Measurements from ENCODE around the gene MED22.
A peak's percentile ranks its signal among the peaks of the same experiment; 100 is the strongest.
"Not testable (repeated sequence)": the region's sequence is repeated elsewhere in the genome, so short reads cannot be mapped to it uniquely, and the experiment has no call there.

The MED22 gene

GRCh38 chr9:133383438-133383837 lies 35.5 kb upstream of the MED22 start:
- no peaks in the 10 kb centered on the region for H3K4me1 Mint-ChIP-seq
- CTCF ChIA-PET = no interaction called here

DNA sequence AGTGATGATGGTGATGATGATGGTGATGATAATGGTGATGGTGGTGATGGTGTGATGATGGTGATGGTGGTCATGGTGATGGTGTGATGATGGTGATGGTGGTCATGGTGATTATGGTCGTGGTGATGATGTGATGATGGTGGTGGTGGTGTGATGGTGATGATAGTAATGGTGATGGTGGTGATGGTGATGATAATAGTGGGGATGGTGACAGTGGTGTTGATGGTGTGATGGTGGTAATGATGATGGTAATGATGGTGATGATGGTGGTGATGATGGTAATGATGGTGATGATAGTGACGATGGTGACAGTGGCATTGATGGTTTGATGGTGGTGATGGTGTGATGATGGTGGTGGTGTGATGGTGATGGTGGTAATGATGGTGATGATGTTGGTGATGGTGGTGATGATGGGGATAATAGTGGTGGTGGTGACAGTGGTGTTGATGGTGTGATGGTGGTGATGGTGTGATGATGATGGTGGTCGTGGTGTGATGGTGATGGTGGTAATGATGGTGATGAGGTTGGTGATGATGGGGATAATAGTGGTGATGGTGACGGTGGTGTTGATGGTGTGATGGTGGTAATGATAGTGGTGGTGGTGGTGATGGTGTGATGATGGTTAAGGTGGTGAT lies 34.7 kb upstream of the MED22 start:
- no peaks in the 10 kb centered on the region for H3K4me1 Mint-ChIP-seq
- no peak overlapping the region for H3K4me3 Mint-ChIP-seq
- CTCF ChIA-PET = no interaction called here
- no peak for DNase-seq
- H3K27me3 Mint-ChIP-seq = peaks cover 9% of the 10 kb centered on the region
- H3K36me3 Mint-ChIP-seq = no peaks in the 10 kb centered on the region
- H3K9me3 Mint-ChIP-seq = no peaks in the 10 kb centered on the region
- H3K27ac Mint-ChIP-seq = no peak overlapping the region

More at GRCh38 chr9:133383438-133383837, 35.5 kb upstream of the MED22 start:
- Mint-ChIP-seq H3K9me3 (no peaks in the 10 kb centered on the region), H3K36me3 (no peaks in the 10 kb centered on the region), H3K27me3 (peaks cover 1% of the 10 kb centered on the region), H3K4me3 (no peak overlapping the region), H3K27ac (no peak overlapping the region)
- DNase-seq = no peak

DNA sequence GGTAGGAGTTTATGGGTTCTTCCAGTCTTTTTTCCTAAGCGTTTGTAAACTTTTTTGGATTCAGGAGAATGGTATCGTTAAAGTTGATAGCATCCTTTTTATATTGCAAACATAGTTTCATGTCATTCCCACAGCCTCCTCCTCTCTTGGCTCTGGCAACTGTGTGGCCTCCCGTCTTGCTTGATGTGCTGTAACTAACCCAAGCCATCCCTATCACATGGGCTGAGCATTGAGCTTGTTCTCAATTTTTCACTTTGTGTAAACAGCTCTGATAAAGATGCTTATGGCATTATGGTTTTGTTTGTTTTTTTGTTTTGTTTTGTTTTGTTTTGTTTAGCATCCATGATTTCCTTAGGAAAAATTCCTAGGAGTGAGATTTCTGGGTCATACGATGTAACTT lies 32.8 kb upstream of the MED22 start:
- no peak for DNase-seq
- Mint-ChIP-seq H3K36me3 (no peaks in the 10 kb centered on the region), H3K9me3 (no peaks in the 10 kb centered on the region), H3K4me3 (no peak overlapping the region), H3K27me3 (peaks cover 15% of the 10 kb centered on the region), H3K27ac (no peak overlapping the region), H3K4me1 (peaks cover 6% of the 10 kb centered on the region)
- CTCF ChIA-PET = no interaction called here

DNA sequence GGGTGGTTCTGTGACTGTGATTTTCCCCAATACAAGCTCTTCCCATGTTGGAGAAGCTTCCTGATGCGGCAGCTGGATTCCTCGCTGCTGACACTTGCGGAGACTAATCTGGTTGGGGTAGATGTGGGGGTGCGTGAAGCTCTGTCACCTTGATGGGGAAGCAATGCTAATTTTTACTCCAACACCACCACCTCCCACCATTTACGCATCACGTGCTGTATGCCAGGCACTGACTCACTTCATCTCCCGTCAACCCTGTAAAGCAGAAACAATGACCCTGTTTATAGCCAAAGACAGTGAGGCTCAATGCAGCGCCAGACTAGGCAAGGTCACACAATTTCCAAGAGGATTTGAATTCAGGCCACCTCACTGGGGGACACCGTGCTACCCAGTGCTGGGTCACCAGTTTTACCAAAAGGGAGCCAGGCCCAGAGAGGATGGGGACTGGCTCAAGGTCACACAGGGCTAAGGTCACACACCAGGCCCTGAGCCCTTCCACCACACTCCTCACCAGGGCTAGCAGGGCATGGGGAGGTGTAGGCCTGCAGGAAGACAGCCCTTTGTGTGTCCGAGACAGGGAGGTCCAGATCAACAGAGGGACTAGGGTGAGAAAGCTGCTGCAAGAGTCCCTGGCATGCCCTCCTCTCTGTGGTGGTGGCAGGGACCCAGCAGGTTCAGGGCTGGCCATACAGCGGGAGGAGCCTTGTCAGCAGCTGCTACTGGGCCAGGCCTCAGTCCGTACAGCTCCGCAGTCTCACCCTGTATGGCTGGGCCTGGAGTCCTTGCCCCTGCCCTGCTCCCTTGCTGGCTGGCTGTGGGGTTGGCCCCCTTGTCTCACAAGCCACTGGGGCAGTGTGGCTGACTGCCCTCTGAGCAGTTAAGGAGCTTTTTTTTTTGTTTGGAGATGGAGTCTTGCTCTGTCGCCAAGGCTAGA lies 31.5 kb upstream of the MED22 start:
- peaks cover 15% of the 10 kb centered on the region for H3K27me3 Mint-ChIP-seq
- H3K27ac Mint-ChIP-seq = no peak overlapping the region
- H3K36me3 Mint-ChIP-seq = peaks cover 7% of the 10 kb centered on the region
- CTCF ChIA-PET = interaction anchor here (1.2 kb wide), 1 partner anchor 22 kb away, joined by 5 read pairs; the partner anchor contains the start of genes SURF1 and SURF2
- peaks cover 12% of the 10 kb centered on the region for H3K4me1 Mint-ChIP-seq
- H3K9me3 Mint-ChIP-seq = no peaks in the 10 kb centered on the region
- H3K4me3 Mint-ChIP-seq = no peak overlapping the region
- no peak for DNase-seq

DNA sequence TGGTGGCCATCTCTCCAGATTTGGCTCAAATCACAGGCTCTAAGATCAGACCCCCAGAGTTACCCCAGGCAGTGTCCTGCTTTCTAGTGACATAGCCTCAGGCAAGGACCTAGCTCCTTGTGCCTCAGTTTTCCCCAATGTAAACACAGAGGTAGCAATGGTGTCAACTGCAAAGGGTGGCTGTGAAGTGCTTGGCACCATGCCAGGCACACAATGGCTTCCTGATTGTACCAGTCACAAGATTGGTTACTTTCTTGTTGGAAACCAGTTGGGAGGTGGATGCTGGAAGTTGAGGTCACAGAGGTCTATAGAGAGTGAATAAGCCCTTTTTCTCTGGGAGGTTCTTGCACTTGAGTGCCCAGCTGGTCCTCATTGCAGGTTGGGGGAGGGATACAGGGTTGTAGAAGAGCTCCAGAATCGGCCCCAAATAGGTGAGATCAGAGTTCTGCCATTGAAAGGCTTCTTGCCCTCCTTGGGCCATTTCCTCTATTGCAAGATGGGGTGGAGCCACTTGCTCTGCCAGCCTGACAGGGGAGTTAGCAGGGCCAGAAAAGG lies 30.6 kb upstream of the MED22 start:
- no peak overlapping the region for H3K27ac Mint-ChIP-seq
- peaks cover 15% of the 10 kb centered on the region for H3K27me3 Mint-ChIP-seq
- H3K9me3 Mint-ChIP-seq = no peaks in the 10 kb centered on the region
- H3K4me3 Mint-ChIP-seq = no peak overlapping the region
- H3K36me3 Mint-ChIP-seq = peaks cover 7% of the 10 kb centered on the region
- DNase-seq = no peak
- CTCF ChIA-PET = interaction anchor here (1.2 kb wide), 1 partner anchor 22 kb away, joined by 5 read pairs; the partner anchor contains the start of genes SURF1 and SURF2
- peaks cover 17% of the 10 kb centered on the region for H3K4me1 Mint-ChIP-seq

DNA sequence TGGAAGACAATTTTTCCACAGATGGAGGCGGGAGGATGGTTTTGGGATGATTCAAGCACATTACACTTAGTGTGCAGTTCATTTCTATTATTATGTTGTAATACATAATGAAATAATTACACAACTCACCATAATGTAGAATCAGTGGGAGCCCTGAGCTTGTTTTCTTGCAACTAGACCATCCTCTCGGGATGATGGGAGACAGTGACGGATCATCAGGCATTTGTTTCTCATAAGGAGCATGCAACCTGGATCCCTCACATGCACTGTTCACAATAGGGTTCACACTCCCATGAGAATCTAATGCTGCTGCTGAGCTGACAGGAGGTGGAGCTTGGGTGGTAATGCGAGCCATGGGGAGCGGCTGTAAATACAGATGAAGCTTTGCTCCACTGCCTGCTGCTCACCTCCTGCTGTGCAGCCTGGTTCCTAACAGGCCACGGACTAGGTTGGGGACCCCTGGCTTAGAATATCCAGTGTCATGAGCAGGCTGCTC lies 29.8 kb upstream of the MED22 start:
- CTCF ChIA-PET = interaction anchor here (1.3 kb wide), 1 partner anchor 191 kb away, joined by 5 read pairs; no protein-coding TSS in a partner anchor
- no peak for DNase-seq
- no peaks in the 10 kb centered on the region for H3K9me3 Mint-ChIP-seq
- H3K27me3 Mint-ChIP-seq = peaks cover 15% of the 10 kb centered on the region
- H3K4me1 Mint-ChIP-seq = peaks cover 25% of the 10 kb centered on the region
- no peak overlapping the region for H3K27ac Mint-ChIP-seq
- peaks cover 11% of the 10 kb centered on the region for H3K36me3 Mint-ChIP-seq
- no peak overlapping the region for H3K4me3 Mint-ChIP-seq

- H3K4me1 Mint-ChIP-seq = peaks cover 30% of the 10 kb centered on the region
- peaks cover 15% of the 10 kb centered on the region for H3K27me3 Mint-ChIP-seq
- H3K36me3 Mint-ChIP-seq = peaks cover 13% of the 10 kb centered on the region
- CTCF ChIA-PET = interaction anchor here (1.3 kb wide), 1 partner anchor 191 kb away, joined by 5 read pairs; no protein-coding TSS in a partner anchor
- H3K27ac Mint-ChIP-seq, DNase-seq, H3K9me3 Mint-ChIP-seq: not testable (repeated sequence)
- H3K4me3 Mint-ChIP-seq = peak overlapping the region; percentile 63
Measured at GRCh38 chr9:133377280-133377679, 29.3 kb upstream of the MED22 start.

DNA sequence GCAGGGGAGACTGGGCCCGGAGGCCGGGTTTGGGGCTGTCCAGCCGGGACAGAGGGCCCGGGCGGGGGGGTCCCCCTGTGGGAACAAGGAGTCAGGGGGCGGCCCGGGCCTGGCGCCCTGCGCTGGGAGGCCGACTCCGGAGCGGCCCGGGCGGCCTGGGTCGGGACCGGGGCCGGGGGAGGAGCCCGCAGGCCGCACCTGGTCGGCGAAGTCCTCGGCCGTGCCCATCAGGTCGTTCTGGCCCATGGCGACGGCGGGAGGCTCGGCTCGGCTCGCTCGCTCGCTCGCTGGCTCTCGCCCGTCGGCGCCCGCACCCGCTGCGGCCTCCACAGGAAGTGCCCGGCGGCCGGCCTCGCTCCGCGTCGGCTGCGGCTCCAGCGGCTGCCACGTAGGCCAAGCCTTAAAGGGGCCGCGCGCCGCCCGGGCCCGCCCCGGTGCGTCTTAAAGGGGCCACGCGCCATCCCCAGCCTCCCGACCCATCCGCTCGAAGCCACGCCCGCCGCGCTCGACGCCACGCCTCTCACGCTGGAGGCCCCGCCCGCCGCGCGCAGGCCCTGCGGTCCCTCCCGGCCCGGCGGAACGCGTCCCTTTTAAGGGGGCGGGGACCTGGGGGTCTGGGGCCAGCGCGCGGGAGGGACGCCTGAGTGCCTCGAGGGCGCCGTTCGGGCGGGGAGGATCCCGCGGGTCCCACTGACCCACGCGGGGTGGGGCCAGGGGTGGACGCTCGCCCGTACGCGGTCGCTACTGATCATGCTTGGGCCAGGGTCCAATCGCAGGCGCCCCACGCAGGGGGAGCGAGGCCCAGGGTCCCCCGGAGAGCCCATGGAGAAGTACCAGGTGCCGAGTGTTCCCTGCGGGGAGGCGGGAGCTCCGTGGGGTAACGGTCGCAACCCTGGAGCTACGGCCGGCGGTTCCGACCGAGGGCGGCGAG lies 28.1 kb upstream of the MED22 start, which contains the start of the genes STKLD1 and SURF4:
Gene STKLD1, plus strand, starts transcription at position 643 of the 931 bp plus-strand sequence. Its CDS starts 108 bp downstream, at position 751.
Gene SURF4, minus strand, starts transcription at position 337 of the 931 bp plus-strand sequence. Its CDS starts 91 bp downstream, at position 246.
- Mint-ChIP-seq H3K27me3 (peaks cover 15% of the 10 kb centered on the region), H3K4me1 (peaks cover 42% of the 10 kb centered on the region), H3K36me3 (peaks cover 17% of the 10 kb centered on the region), H3K4me3 (peak within 1 kb of the TSS; percentile 92), H3K27ac (peak within 1 kb of the TSS; percentile 98), H3K9me3 (no peaks in the 10 kb centered on the region)
- peak; percentile 96 for DNase-seq
- CTCF ChIA-PET = interaction anchor here (1.0 kb wide), 1 partner anchor 28 kb away, joined by 3 read pairs; no protein-coding TSS in a partner anchor

DNA sequence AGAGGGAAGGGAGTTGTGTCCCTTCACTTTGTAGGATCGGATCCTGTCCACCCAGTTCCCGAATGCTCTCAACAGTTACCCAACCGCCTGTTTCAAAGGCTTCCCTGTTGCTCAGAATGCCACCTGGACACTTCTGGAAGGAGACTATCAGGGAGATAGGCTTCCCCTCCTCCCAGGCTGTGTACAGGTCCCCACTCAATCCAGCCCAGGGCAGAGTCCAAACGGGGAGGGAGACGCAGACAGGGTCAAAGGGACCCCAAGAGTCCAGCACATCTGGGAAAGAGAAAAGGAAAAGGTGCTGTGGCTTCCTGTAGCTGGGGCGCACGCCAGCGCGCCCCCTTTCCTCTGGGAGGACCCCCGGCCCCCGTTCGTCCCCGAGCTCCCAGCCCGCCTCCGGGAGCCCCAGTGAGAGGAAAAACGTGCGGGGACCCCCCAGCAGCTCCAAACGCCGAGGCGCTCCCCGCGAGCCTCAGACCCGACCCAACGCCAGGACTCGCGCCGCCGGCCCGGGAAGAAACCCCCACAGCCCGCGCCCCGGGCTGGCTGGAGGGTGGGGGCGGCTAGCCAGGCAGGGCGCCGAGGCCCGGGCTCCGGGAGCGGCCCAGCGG lies 27.3 kb upstream of the MED22 start:
- DNase-seq = peak; percentile 42
- H3K4me3 Mint-ChIP-seq = peak overlapping the region; percentile 92
- H3K4me1 Mint-ChIP-seq = peaks cover 50% of the 10 kb centered on the region
- peak overlapping the region; percentile 98 for H3K27ac Mint-ChIP-seq
- H3K27me3 Mint-ChIP-seq = peaks cover 15% of the 10 kb centered on the region
- CTCF ChIA-PET = no interaction called here
- H3K36me3 Mint-ChIP-seq = peaks cover 21% of the 10 kb centered on the region
- H3K9me3 Mint-ChIP-seq = no peaks in the 10 kb centered on the region

DNA sequence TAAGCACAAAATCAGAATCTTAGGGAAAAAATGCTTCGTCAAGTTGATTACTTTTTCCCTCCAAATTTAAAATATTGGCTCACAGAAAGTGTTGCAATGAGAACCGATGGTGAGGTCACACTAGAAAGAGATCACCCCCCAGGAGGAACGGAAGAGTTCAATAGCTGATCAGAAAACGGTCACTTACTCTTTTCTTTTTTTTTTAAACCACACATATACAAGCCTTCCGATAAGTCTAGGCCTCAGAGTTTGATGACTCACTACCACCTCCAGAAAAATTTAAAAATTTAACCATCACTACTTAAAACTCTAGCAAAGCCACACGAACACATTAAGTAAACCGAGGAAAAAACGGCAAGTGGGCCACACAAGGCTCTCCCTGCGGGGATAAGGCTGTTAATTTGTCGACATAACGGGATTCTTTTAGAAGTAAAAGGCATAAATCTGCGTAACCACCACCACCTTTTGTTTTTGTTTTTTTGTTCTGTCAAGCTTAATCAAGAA lies 26.7 kb upstream of the MED22 start:
- Mint-ChIP-seq H3K27me3 (peaks cover 15% of the 10 kb centered on the region), H3K4me1 (peaks cover 56% of the 10 kb centered on the region), H3K9me3 (no peaks in the 10 kb centered on the region), H3K27ac (peak overlapping the region; percentile 98), H3K36me3 (peaks cover 27% of the 10 kb centered on the region), H3K4me3 (peak overlapping the region; percentile 92)
- CTCF ChIA-PET = no interaction called here
- DNase-seq = no peak

GRCh38 chr9:133372144-133372543 lies 24.2 kb upstream of the MED22 start:
- Mint-ChIP-seq H3K36me3 (peaks cover 41% of the 10 kb centered on the region), H3K4me3 (peak overlapping the region; percentile 64), H3K27me3 (peaks cover 1% of the 10 kb centered on the region), H3K4me1 (peaks cover 71% of the 10 kb centered on the region), H3K27ac (peak overlapping the region; percentile 96), H3K9me3 (no peaks in the 10 kb centered on the region)
- CTCF ChIA-PET = interaction anchor here (0.7 to 3.9 kb wide), 9 partner anchors 9 to 33 kb away, joined by 3 to 32 read pairs (median 6); partner anchors contain the start of genes MED22, RPL7A, SURF1 and SURF2
- no peak for DNase-seq

GRCh38 chr9:133371261-133371711 lies 23.4 kb upstream of the MED22 start:
- H3K4me3 Mint-ChIP-seq = peak overlapping the region; percentile 64
- H3K4me1 Mint-ChIP-seq = peaks cover 67% of the 10 kb centered on the region
- no peaks in the 10 kb centered on the region for H3K27me3 Mint-ChIP-seq
- DNase-seq = peak; percentile 78
- peaks cover 44% of the 10 kb centered on the region for H3K36me3 Mint-ChIP-seq
- H3K27ac Mint-ChIP-seq = peak overlapping the region; percentile 96
- CTCF ChIA-PET = interaction anchor here (0.7 to 3.9 kb wide), 18 partner anchors 9 to 205 kb away, joined by 3 to 32 read pairs (median 5); partner anchors contain the start of genes MED22, RPL7A, SURF1 and SURF2
- no peaks in the 10 kb centered on the region for H3K9me3 Mint-ChIP-seq

Data from activated naive CD4-positive, alpha-beta T cell treated with anti-CD3 and anti-CD28 coated beads, Interleukin-2, amount 10 ng/mL, durations not matched to agents 7 days and 5 days (primary cell).